Measurements from ENCODE around the gene NFATC1.

The NFATC1 gene

GRCh38 chr18:79438898-79439627 lies 43.3 kb downstream of the NFATC1 start:
- H3K9ac ChIP-seq = peak overlapping the region in 7 of 11 experiments; percentile 4 to 72 (median 54); a peak in 11 of 22 replicates
- peaks cover 0 to 17% (median 0%) of the 10 kb centered on the region in 11 experiments; a peak in 9 of 22 replicates for H3K36me3 ChIP-seq
- no peak for TF ChIP-seq Cebpa-rat (IDR thresholded peaks at IDR 0.05)
- no peaks in the 10 kb centered on the region for H3K9me3 ChIP-seq (replicated peaks in 1 of 11)
- H3K27ac ChIP-seq = peak overlapping the region in 4 of 11 experiments; percentile 40 to 57 (median 55); a peak in 8 of 22 replicates
- H4K20me1 ChIP-seq = peaks cover 72 to 100% (median 98%) of the 10 kb centered on the region in 11 experiments
- H3K4me2 ChIP-seq = peak overlapping the region; percentile 80 to 100 (median 96)
- peak overlapping the region in 3 of 10 experiments; percentile 1 to 14 (median 2); a peak in 2 of 20 replicates for H3K4me3 ChIP-seq
- peaks cover 91 to 100% (median 100%) of the 10 kb centered on the region in 10 experiments for H3K4me1 ChIP-seq
- H3K27me3 ChIP-seq = peaks cover 0 to 92% (median 24%) of the 10 kb centered on the region in 11 experiments; a peak in 17 of 22 replicates

- TF ChIP-seq Cebpa-rat (IDR thresholded peaks at IDR 0.05) = no peak
- H3K36me3 ChIP-seq = peaks cover 0 to 13% (median 0%) of the 10 kb centered on the region in 11 experiments; a peak in 7 of 22 replicates
- peak overlapping the region; percentile 80 to 100 (median 96) for H3K4me2 ChIP-seq
- H4K20me1 ChIP-seq = peaks cover 66 to 100% (median 98%) of the 10 kb centered on the region in 11 experiments
- H3K4me1 ChIP-seq = peaks cover 90 to 100% (median 100%) of the 10 kb centered on the region in 10 experiments
- H3K27me3 ChIP-seq = peaks cover 0 to 86% (median 24%) of the 10 kb centered on the region in 11 experiments; a peak in 17 of 22 replicates
- H3K9ac ChIP-seq = peak overlapping the region in 4 of 11 experiments; percentile 54 to 72 (median 65); a peak in 7 of 22 replicates
- no peaks in the 10 kb centered on the region for H3K9me3 ChIP-seq (replicated peaks in 1 of 11)
- H3K4me3 ChIP-seq = no peak overlapping the region; a peak in 1 of 20 replicates
- peak overlapping the region in 3 of 11 experiments; percentile 40 to 84 (median 56); a peak in 5 of 22 replicates for H3K27ac ChIP-seq
These were observed 43.9 kb downstream of the NFATC1 start for GRCh38 chr18:79439628-79440023.

- Histone ChIP-seq H3K4me3 (peak overlapping the region in 1 of 10 experiments; percentile 12; a peak in 2 of 20 replicates), H4K20me1 (peaks cover 58 to 100% (median 98%) of the 10 kb centered on the region in 11 experiments), H3K27ac (peak overlapping the region in 7 of 11 experiments; percentile 17 to 84 (median 73); a peak in 10 of 22 replicates), H3K9ac (peak overlapping the region in 8 of 11 experiments; percentile 31 to 72 (median 55); a peak in 14 of 22 replicates), H3K27me3 (peaks cover 0 to 78% (median 22%) of the 10 kb centered on the region in 11 experiments; a peak in 17 of 22 replicates), H3K4me2 (peak overlapping the region; percentile 80 to 100 (median 96)), H3K9me3 (replicated peaks in 1 of 11) (no peaks in the 10 kb centered on the region), H3K36me3 (peaks cover 0 to 17% (median 0%) of the 10 kb centered on the region in 11 experiments; a peak in 4 of 22 replicates), H3K4me1 (peaks cover 82 to 100% (median 99%) of the 10 kb centered on the region in 10 experiments)
- no peak for TF ChIP-seq Cebpa-rat (IDR thresholded peaks at IDR 0.05)
These were observed 44.8 kb downstream of the NFATC1 start for GRCh38 chr18:79440316-79441110.

DNA sequence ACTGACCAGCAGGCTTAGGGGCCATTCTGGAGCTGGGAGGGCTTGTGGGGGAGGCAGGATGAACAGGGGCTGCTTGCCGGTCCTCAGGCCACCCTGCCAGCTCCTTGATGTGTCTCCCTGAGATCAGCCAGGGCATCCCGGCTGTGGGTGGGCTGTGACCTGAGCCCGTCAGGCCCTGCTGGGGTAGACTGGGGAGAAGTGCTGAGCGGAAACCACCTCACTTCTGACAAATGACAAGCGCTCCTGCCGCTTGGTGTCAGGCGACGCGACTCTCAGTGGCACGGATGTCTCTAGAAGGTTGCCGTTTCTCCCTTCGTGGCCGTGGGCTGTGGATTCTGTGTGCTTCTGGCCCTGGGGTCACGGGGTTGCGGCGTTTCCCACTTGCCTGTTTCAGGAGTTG lies 45.7 kb downstream of the NFATC1 start:
- Histone ChIP-seq H3K4me1 (peaks cover 72 to 98% (median 97%) of the 10 kb centered on the region in 10 experiments), H3K9ac (peak overlapping the region in 6 of 11 experiments; percentile 40 to 72 (median 62); a peak in 10 of 22 replicates), H3K4me3 (no peak overlapping the region; a peak in 1 of 20 replicates), H4K20me1 (peaks cover 48 to 100% (median 96%) of the 10 kb centered on the region in 11 experiments), H3K36me3 (peaks cover 0 to 17% (median 0%) of the 10 kb centered on the region in 11 experiments; a peak in 4 of 22 replicates), H3K4me2 (peak overlapping the region; percentile 80 to 100 (median 96)), H3K27ac (peak overlapping the region in 6 of 11 experiments; percentile 71 to 84 (median 76); a peak in 11 of 22 replicates), H3K9me3 (replicated peaks in 1 of 11) (no peaks in the 10 kb centered on the region), H3K27me3 (peaks cover 0 to 68% (median 19%) of the 10 kb centered on the region in 11 experiments; a peak in 16 of 22 replicates)
- no peak for TF ChIP-seq Cebpa-rat (IDR thresholded peaks at IDR 0.05)

DNA sequence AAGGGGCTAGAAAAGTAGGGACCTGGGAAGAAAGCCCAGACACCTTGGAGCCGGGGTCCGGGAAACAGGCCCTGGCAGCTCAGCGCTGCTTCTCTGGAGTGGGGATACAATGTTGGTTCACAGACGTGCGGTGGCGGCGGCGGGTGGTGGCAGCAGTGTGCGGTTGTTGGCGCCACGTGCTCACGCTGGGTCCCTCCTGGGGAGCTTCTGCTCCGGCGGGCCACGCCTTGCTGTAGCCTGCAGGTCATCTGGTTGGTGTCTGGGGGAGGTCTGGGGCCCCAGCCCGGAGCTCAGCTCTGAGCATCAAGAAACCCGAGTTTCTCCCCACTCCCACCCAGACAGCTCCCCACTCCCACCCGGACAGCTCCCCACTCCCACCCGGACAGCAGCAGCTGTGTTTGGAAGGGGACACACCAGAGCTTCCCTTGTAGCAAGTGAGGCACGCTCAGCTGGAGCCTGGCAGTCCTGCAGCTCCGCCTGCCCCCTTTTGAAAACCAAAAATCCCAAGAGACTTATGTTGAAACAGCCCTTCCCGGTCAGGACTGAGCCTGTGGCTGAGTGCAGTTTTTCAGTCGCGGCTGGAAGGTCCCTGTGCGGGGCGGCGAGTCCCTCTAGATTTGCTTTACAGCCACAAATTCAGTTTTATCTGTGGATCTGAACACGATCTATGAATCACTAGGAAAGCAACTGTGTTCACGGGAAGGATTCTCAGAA lies 46.9 kb downstream of the NFATC1 start:
- H3K4me3 ChIP-seq = peak overlapping the region in 7 of 10 experiments; percentile 30 to 49 (median 42); a peak in 13 of 20 replicates
- H4K20me1 ChIP-seq = peaks cover 45 to 100% (median 96%) of the 10 kb centered on the region in 11 experiments
- TF ChIP-seq Cebpa-rat (IDR thresholded peaks at IDR 0.05) = peak in 7 of 11 experiments; percentile 31 to 79 (median 57); a peak in 9 of 22 replicates
- peaks cover 0 to 21% (median 0%) of the 10 kb centered on the region in 11 experiments; a peak in 5 of 22 replicates for H3K36me3 ChIP-seq
- no peaks in the 10 kb centered on the region for H3K9me3 ChIP-seq (replicated peaks in 1 of 11)
- H3K27ac ChIP-seq = peak overlapping the region in 8 of 11 experiments; percentile 63 to 84 (median 72); a peak in 16 of 22 replicates
- peaks cover 0 to 56% (median 10%) of the 10 kb centered on the region in 11 experiments; a peak in 13 of 22 replicates for H3K27me3 ChIP-seq
- H3K4me2 ChIP-seq = peak overlapping the region; percentile 80 to 100 (median 96)
- H3K4me1 ChIP-seq = peaks cover 61 to 98% (median 97%) of the 10 kb centered on the region in 10 experiments
- peak overlapping the region in 9 of 11 experiments; percentile 13 to 72 (median 62); a peak in 17 of 22 replicates for H3K9ac ChIP-seq

- TF ChIP-seq Cebpa-rat (IDR thresholded peaks at IDR 0.05) = no peak
- Histone ChIP-seq H3K9ac (peak overlapping the region in 1 of 11 experiments; percentile 24; a peak in 2 of 22 replicates), H3K4me1 (peaks cover 36 to 81% (median 77%) of the 10 kb centered on the region in 10 experiments), H3K27ac (no peak overlapping the region; a peak in 1 of 22 replicates), H3K4me3 (no peak overlapping the region), H4K20me1 (peaks cover 32 to 95% (median 85%) of the 10 kb centered on the region in 11 experiments), H3K27me3 (peaks cover 0 to 30% (median 0%) of the 10 kb centered on the region in 11 experiments; a peak in 7 of 22 replicates), H3K36me3 (peaks cover 12 to 38% (median 22%) of the 10 kb centered on the region in 11 experiments; a peak in 18 of 22 replicates), H3K9me3 (replicated peaks in 1 of 11) (no peaks in the 10 kb centered on the region), H3K4me2 (peak overlapping the region in 8 of 11 experiments; percentile 12 to 100 (median 94); a peak in 12 of 22 replicates)
These were observed 49.5 kb downstream of the NFATC1 start for GRCh38 chr18:79445221-79445620.

Measured in BLaER1 treated with 17β-estradiol and CSF1 and Interleukin-3, amounts not matched to agents 10 nM and 100 nM (cell line).